ENCODE measurements around the gene CD300A.

DNA sequence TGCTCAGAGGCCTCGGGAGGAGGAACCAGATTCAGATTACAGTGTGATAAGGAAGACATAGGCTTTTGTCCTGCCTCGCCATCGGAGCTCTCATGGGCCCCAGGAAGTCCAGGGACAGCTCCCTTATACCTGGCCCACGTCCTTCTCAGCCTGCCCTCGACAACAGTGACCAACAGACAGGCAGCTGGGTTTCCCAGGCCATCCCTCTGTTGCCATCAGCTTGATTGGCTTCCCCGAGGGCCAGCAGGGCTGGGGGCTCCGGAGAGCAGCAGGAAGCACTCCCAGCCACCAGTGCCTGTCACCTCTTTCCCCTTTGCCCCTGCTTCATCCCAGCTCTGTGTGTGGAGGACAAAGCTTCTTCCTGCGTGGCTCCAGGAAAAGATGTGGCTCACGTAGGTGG is 17.6 kb downstream of the CD300A start:
- TF ChIP-seq CTCF (IDR thresholded peaks at IDR 0.05) (no peak), POLR2A (IDR thresholded peaks at IDR 0.05) (no peak)
